WTC11 (cell line): Measurements from ENCODE around the gene SH3GLB2.

Experiments used
- ATF2 ChIP-seq: sonication (generic); formaldehyde crosslinking; IDR thresholded peaks from 2 replicates; pipeline ENCODE4 v1.8.1; 2022; ENCODE audit warnings: low read depth, missing genetic modification reagents, borderline replicate concordance
- CBFB ChIP-seq: sonication (generic); formaldehyde crosslinking; IDR thresholded peaks from 2 replicates; pipeline ENCODE4 v1.8.1; 2022; ENCODE audit warnings: mild to moderate bottlenecking, low read depth, missing genetic modification reagents
- CTCF ChIP-seq: fragments of 200-600 bp; IDR thresholded peaks from 2 replicates; pipeline ENCODE4 v1.8.0; 2022; ENCODE audit warnings: antibody characterized with exemption
- E2F4 ChIP-seq: sonication (generic); formaldehyde crosslinking; IDR thresholded peaks from 2 replicates; pipeline ENCODE4 v1.8.1; 2022; ENCODE audit warnings: low read depth, mild to moderate bottlenecking, moderate library complexity, missing genetic modification reagents, borderline replicate concordance
- NR2C2 ChIP-seq: sonication (generic); formaldehyde crosslinking; IDR thresholded peaks from 2 replicates; pipeline ENCODE4 v1.8.0; 2022; ENCODE audit warnings: mild to moderate bottlenecking, missing genetic modification reagents
- OVOL2 ChIP-seq: fragments of 250-450 bp; sonication (Bioruptor Pico); IDR thresholded peaks from 2 replicates; pipeline ENCODE4 v1.9.0; 2021; ENCODE audit warnings: mild to moderate bottlenecking, borderline replicate concordance
- TEAD4 ChIP-seq: sonication (generic); formaldehyde crosslinking; IDR thresholded peaks from 2 replicates; pipeline ENCODE4 v1.8.0; 2022; ENCODE audit warnings: mild to moderate bottlenecking, missing genetic modification reagents
- TP53 ChIP-seq: sonication (generic); formaldehyde crosslinking; IDR thresholded peaks from 2 replicates; pipeline ENCODE4 v1.8.1; 2023; ENCODE audit warnings: mild to moderate bottlenecking, missing genetic modification reagents

- TF ChIP-seq CTCF = no peak
- no peak for TF ChIP-seq OVOL2 (CRISPR knock-in tag)
- no peak for TF ChIP-seq CBFB
- TF ChIP-seq TP53 (CRISPR knock-in tag) = no peak
- no peak for TF ChIP-seq NR2C2 (CRISPR knock-in tag)
- no peak for TF ChIP-seq TEAD4 (CRISPR knock-in tag)
- TF ChIP-seq E2F4 = no peak
- no peak for TF ChIP-seq ATF2 (CRISPR knock-in tag)
Observed at GRCh38 chr9:129053020-129053419, 24.9 kb upstream of the SH3GLB2 start.
